ENCODE measurements around the gene HSP90AB1. TPM values are rescaled to one million over a fixed set of nuclear protein-coding genes. Genes with fewer than 3 reads are reported as not detected.

Gene HSP90AB1
- total RNA-seq, 3 donors from 2014 or later (not counting 1 experiment from before 2014, with no cell fraction given): 256 to 372 (median 308) TPM

GRCh38 chr6:44250067-44250717 is 3.3 kb downstream of the HSP90AB1 start:
- peak overlapping the region; percentile 34 to 99 for H3K27ac Mint-ChIP-seq
- H3K9me3 Mint-ChIP-seq: no peaks in the 10 kb centered on the region
- Histone ChIP-seq H3K4me3 (ENCODE audit: low read length) (no peak overlapping the region), H3K36me3 (ENCODE audit: control insufficient read depth, insufficient read depth, low read length) (peaks cover 65% of the 10 kb centered on the region), H3K27me3 (ENCODE audit: control insufficient read depth, insufficient read depth, low read length) (no peaks in the 10 kb centered on the region), H3K9me3 (ENCODE audit: control insufficient read depth, insufficient read depth, low read length) (no peaks in the 10 kb centered on the region), H3K27ac (ENCODE audit: low read length) (no peak overlapping the region), H3K4me1 (ENCODE audit: control insufficient read depth, insufficient read depth, low read length) (peaks cover 23% of the 10 kb centered on the region)
- DNase-seq: no peak
- intact Hi-C loops (cut with micrococcal nuclease): no loop called here
- H3K36me3 Mint-ChIP-seq: peaks cover 18% of the 10 kb centered on the region
- WGBS (ENCODE audit: insufficient coverage): 78% methylated on average over 5 of the region's 6 CpGs
- H3K4me3 Mint-ChIP-seq: no peak overlapping the region
- no peaks in the 10 kb centered on the region for H3K27me3 Mint-ChIP-seq (ENCODE audit: low read depth in 2 of 2)
- TF ChIP-seq CTCF (IDR thresholded peaks at IDR 0.05): no peak
- H3K4me1 Mint-ChIP-seq: peaks cover 52 to 66% of the 10 kb centered on the region in 2 donors
- no peak for ATAC-seq

- H3K27ac ChIP-seq (ENCODE audit: low read length): no peak overlapping the region
- no peaks in the 10 kb centered on the region for H3K9me3 ChIP-seq (ENCODE audit: control insufficient read depth, insufficient read depth, low read length)
- H3K4me3 ChIP-seq (ENCODE audit: low read length): no peak overlapping the region
- H3K36me3 ChIP-seq (ENCODE audit: control insufficient read depth, insufficient read depth, low read length): peaks cover 66% of the 10 kb centered on the region
- H3K27me3 ChIP-seq (ENCODE audit: control insufficient read depth, insufficient read depth, low read length): no peaks in the 10 kb centered on the region
- Mint-ChIP-seq H3K4me3 (no peak overlapping the region), H3K36me3 (peaks cover 18% of the 10 kb centered on the region), H3K9me3 (no peaks in the 10 kb centered on the region), H3K27me3 (ENCODE audit: low read depth in 2 of 2) (no peaks in the 10 kb centered on the region), H3K4me1 (peaks cover 58 to 66% of the 10 kb centered on the region in 2 donors), H3K27ac (peak overlapping the region in 1 of 2 donors; percentile 34)
- H3K4me1 ChIP-seq (ENCODE audit: control insufficient read depth, insufficient read depth, low read length): peaks cover 20% of the 10 kb centered on the region
- DNase-seq (peak in 1 of 2 donors; percentile 19), ATAC-seq (no peak)
- TF ChIP-seq CTCF (IDR thresholded peaks at IDR 0.05): no peak
- intact Hi-C loops (cut with micrococcal nuclease): no loop called here
- WGBS (ENCODE audit: insufficient coverage): 100% methylated on average over 3 of the region's 3 CpGs
These were observed 3.8 kb downstream of the HSP90AB1 start for GRCh38 chr6:44250718-44251123.

- Histone ChIP-seq H3K27ac (ENCODE audit: low read length) (no peak overlapping the region), H3K4me1 (ENCODE audit: control insufficient read depth, insufficient read depth, low read length) (peaks cover 27% of the 10 kb centered on the region), H3K27me3 (ENCODE audit: control insufficient read depth, insufficient read depth, low read length) (no peaks in the 10 kb centered on the region), H3K36me3 (ENCODE audit: control insufficient read depth, insufficient read depth, low read length) (peaks cover 66% of the 10 kb centered on the region), H3K9me3 (ENCODE audit: control insufficient read depth, insufficient read depth, low read length) (no peaks in the 10 kb centered on the region), H3K4me3 (ENCODE audit: low read length) (no peak overlapping the region)
- Mint-ChIP-seq H3K27ac (peak overlapping the region; percentile 6 to 11), H3K27me3 (ENCODE audit: low read depth in 2 of 2) (no peaks in the 10 kb centered on the region), H3K4me3 (no peak overlapping the region), H3K4me1 (peaks cover 65 to 71% of the 10 kb centered on the region in 2 donors), H3K9me3 (no peaks in the 10 kb centered on the region), H3K36me3 (peaks cover 18% of the 10 kb centered on the region)
- ATAC-seq: no peak
- TF ChIP-seq CTCF (IDR thresholded peaks at IDR 0.05): no peak
- WGBS (ENCODE audit: insufficient coverage): 91% methylated on average over 13 of the region's 14 CpGs
- intact Hi-C loops (cut with micrococcal nuclease): no loop called here
- DNase-seq: peak in 1 of 2 donors; percentile 19
These were observed 4.9 kb downstream of the HSP90AB1 start for GRCh38 chr6:44251576-44252524.

All from natural killer cell (primary cell).